Left lung (tissue), 10 donors: ENCODE results near the gene CDH12. TPM values are rescaled to one million over a fixed set of nuclear protein-coding genes. Genes with fewer than 3 reads are reported as not detected.
"Not testable (repeated sequence)": the region's sequence is repeated elsewhere in the genome, so short reads cannot be mapped to it uniquely, and the experiment has no call there.

ENCODE experiments used
- ATAC-seq: fragments of 200-7000 bp; cut with Tn5 transposase; one replicate; pipeline ENCODE4 v1.9.1; 2020; ENCODE audit warnings: moderate library complexity
- DNase-seq, 4 donors: peaks; one replicate each; pipeline ENCODE4 v3.0.0-alpha.2; 2013 to 2020
- H3K27ac ChIP-seq, 2 donors: fragments of 200-600 bp; sonication (generic) in 1 of 2; one replicate each; pipeline versions ENCODE4 v1.5.0 to v1.8.0; 2020 to 2021
- H3K27me3 ChIP-seq, 2 donors: fragments of 200-600 bp; sonication (generic) in 1 of 2; one replicate each; pipeline versions ENCODE4 v1.5.0 to v1.8.0; 2020 to 2021
- H3K36me3 ChIP-seq, 2 donors: fragments of 200-600 bp; sonication (generic) in 1 of 2; one replicate each; pipeline versions ENCODE4 v1.5.0 to v1.8.0; 2020 to 2021
- H3K4me1 ChIP-seq, 2 donors: fragments of 200-600 bp; one replicate each; pipeline ENCODE4 v1.8.0; 2021
- H3K4me3 ChIP-seq, 2 donors: fragments of 200-600 bp; sonication (generic) in 1 of 2; one replicate each; pipeline versions ENCODE4 v1.5.0 to v1.8.0; 2020 to 2021; ENCODE audit warnings: mild to moderate bottlenecking in 1 of 2
- H3K9me3 ChIP-seq, 2 donors: fragments of 200-600 bp; sonication (generic) in 1 of 2; one replicate each; pipeline versions ENCODE4 v1.5.0 to v1.8.0; 2020 to 2021
- intact Hi-C, 2 donors: fragments of 100-400 bp; cut with DNase I; formaldehyde crosslinking; loops; one replicate each; pipeline versions ENCODE4 v1.11.2 to v1.14.2; 2022
- polyA plus RNA-seq, 6 donors: library from polyadenylated mRNA; unstranded; fragments of 120-200 nt; gene quantifications; one replicate each; pipeline ENCODE4 v1.2.1, GENCODE V29; 2013; ENCODE audit not compliant: insufficient read length in 6 of 6
- total RNA-seq, 2 donors: library from RNA; stranded (reverse); fragmentation: NEBNext Ultra II Directional; extraction: Animal tissue kit (Norgen Biotek cat#: 25700); gene quantifications; one replicate each; pipeline ENCODE4 v1.2.1, GENCODE V29; 2021
- TF ChIP-seq, protein P1 (sequence below), 2 donors: fragments of 200-600 bp; sonication (generic) in 1 of 2; IDR thresholded peaks; one replicate each; pipeline versions ENCODE4 v1.5.0 to v1.8.0; 2021; ENCODE audit warnings: antibody characterized with exemption in 2 of 2
- donor health status: DM: no; HTN: yes; CAD: no.
- donor health status: DM: no; HTN: no; CAD: no.

CDH12 gene
- total and polyA plus RNA-seq, 8 donors, result 2.6 to 6.5 (median 5.2) TPM; not detected in 2

DNA sequence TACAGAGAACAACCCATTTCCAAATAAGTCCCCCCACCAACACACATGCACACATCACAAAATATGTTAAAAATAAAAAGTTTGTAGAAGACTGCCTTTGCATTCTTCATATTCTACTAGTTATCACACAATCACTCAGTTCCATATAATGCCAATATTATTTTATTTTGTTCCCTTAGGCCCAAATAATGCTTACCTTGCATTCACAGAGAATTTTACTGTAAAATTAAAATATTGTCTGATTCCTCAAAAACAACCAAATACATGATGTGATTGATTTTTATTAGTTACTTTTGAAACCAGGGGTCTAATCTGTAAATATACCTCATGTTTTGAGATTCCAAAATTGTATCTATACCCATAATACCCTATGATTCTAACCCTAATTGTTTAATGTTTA, 536.9 kb downstream of the CDH12 start:
- TF ChIP-seq, protein P1, sequence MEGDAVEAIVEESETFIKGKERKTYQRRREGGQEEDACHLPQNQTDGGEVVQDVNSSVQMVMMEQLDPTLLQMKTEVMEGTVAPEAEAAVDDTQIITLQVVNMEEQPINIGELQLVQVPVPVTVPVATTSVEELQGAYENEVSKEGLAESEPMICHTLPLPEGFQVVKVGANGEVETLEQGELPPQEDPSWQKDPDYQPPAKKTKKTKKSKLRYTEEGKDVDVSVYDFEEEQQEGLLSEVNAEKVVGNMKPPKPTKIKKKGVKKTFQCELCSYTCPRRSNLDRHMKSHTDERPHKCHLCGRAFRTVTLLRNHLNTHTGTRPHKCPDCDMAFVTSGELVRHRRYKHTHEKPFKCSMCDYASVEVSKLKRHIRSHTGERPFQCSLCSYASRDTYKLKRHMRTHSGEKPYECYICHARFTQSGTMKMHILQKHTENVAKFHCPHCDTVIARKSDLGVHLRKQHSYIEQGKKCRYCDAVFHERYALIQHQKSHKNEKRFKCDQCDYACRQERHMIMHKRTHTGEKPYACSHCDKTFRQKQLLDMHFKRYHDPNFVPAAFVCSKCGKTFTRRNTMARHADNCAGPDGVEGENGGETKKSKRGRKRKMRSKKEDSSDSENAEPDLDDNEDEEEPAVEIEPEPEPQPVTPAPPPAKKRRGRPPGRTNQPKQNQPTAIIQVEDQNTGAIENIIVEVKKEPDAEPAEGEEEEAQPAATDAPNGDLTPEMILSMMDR (IDR thresholded peaks at IDR 0.05), result no peak
- Histone ChIP-seq H3K9me3 (no peaks in the 10 kb centered on the region), H3K27ac (no peak overlapping the region), H3K4me3 (no peak overlapping the region), H3K36me3 (no peaks in the 10 kb centered on the region), H3K4me1 (no peaks in the 10 kb centered on the region), H3K27me3 (no peaks in the 10 kb centered on the region)
- intact Hi-C loops, result no loop called here
- no peak for DNase-seq
- no peak for ATAC-seq

DNA sequence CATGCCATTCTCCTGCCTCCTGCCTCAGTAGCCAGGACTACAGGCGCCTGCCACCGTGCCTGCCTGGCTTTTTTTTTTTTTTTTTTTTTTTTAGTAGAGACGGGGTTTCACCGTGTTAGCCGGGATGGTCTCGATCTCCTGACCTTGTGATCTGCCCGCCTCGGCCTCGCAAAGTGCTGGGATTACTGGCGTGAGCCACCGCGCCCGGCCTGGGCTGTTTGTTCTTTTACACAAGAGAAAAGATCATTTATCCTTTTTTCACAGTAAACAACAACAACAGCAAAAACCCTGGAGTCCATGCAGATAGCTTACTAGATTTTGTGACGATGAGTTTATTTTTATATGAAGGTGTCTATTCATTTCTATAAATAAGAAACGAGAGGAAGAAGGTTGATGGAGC, 538.1 kb downstream of the CDH12 start:
- H3K9me3 ChIP-seq, intact Hi-C loops, H3K4me3 ChIP-seq, H3K4me1 ChIP-seq, H3K27ac ChIP-seq, DNase-seq, H3K36me3 ChIP-seq, ATAC-seq, H3K27me3 ChIP-seq: not testable (repeated sequence)

DNA sequence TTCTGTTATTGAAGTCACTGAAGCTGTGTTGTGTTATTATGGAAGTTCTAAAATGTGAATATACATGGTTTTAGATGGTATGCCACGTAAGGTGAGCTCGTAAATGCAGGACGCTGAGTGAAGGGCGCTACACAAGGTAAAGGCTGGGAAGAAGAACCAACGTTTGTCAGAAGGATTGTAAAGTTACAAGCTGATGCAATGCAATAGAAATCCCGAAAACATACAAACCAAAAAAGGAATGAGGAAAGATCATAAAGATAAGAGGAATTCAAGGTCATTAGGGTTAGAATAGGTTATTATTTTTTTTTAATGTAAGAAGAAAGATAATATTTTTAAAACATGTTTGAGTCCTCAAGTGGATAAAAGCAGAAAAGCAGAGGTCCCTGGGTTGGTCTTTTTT, 538.6 kb downstream of the CDH12 start:
- TF ChIP-seq, protein P1 (IDR thresholded peaks at IDR 0.05), result no peak
- intact Hi-C loops, result no loop called here

DNA sequence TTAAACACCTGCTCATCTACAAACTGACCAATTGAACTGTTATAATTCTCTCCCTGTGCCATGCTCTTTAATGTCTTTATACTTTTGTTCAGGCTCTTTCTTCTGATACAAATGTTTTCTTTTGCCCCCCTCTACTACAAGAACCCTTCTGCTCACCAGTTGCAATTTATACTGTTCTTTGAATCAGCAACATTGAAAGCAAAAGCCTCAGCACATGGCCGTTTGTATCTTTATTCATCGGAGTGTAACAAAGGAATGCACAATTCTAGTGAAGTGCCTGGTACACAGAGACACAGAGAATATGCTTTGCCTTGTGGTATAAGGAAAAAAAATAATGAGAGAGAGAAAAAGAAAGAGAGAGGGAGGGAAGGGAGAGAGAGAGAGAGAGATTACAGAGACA, 547.1 kb downstream of the CDH12 start:
- ATAC-seq (no peak), DNase-seq (no peak)
- TF ChIP-seq, protein P1 (IDR thresholded peaks at IDR 0.05), result no peak
- Histone ChIP-seq H3K27me3 (no peaks in the 10 kb centered on the region), H3K9me3 (no peaks in the 10 kb centered on the region), H3K36me3 (no peaks in the 10 kb centered on the region), H3K27ac (no peak overlapping the region), H3K4me1 (no peaks in the 10 kb centered on the region), H3K4me3 (no peak overlapping the region)
- intact Hi-C loops, result no loop called here

More for the DNA sequence above, 538.6 kb downstream of the CDH12 start:
- no peaks in the 10 kb centered on the region for H3K4me1 ChIP-seq
- no peak overlapping the region for H3K4me3 ChIP-seq
- no peaks in the 10 kb centered on the region for H3K27me3 ChIP-seq
- H3K27ac ChIP-seq, result no peak overlapping the region
- H3K36me3 ChIP-seq, result no peaks in the 10 kb centered on the region
- DNase-seq (no peak), ATAC-seq (no peak)
- H3K9me3 ChIP-seq, result no peaks in the 10 kb centered on the region

DNA sequence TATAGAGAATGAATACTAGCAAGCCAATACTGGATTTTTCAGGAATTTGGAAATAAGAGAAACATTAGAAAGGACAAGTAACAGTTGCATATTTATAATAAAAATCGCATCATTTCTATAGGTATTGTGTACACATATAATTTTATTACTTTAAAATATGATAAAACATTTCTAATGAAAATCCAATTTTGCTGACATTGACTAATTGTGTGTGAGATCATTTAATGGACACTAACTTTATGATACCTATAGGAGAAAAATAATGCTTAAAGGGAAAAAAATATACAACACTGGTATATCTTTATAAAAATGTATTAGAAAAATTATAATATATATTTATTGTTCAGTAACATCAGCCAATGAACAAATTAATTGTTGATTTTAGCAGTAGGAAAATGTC, 557.3 kb downstream of the CDH12 start:
- Histone ChIP-seq H3K4me1 (no peaks in the 10 kb centered on the region), H3K9me3 (peaks cover 0 to 33% of the 10 kb centered on the region in 2 donors), H3K27me3 (no peaks in the 10 kb centered on the region), H3K36me3 (no peaks in the 10 kb centered on the region), H3K27ac (no peak overlapping the region), H3K4me3 (no peak overlapping the region)
- no peak for DNase-seq
- intact Hi-C loops, result no loop called here
- no peak for ATAC-seq
- TF ChIP-seq, protein P1 (IDR thresholded peaks at IDR 0.05), result no peak

DNA sequence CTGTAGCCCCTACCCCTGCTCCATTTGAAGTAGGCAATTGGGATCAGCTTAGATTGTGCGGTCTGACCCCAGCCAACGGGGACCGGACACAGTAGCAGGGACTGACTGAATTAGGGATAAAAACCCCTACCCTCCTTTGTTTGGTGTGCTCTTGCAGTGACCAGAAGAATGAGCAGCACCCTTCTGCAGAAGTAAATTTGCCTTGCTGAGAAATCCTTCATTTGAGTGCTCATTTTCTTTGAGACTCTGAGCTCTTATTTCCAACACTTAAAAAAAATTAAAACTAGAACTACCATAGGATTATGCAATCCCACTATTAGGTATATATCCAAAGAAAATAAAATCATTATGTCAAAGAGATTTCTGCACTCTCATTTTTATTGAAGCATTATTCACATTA, 560.0 kb downstream of the CDH12 start:
- H3K4me1 ChIP-seq, result no peaks in the 10 kb centered on the region
- TF ChIP-seq, protein P1 (IDR thresholded peaks at IDR 0.05), result no peak
- intact Hi-C loops, result no loop called here

More for the DNA sequence above, 560.0 kb downstream of the CDH12 start:
- H3K27ac ChIP-seq, result no peak overlapping the region
- no peak overlapping the region for H3K4me3 ChIP-seq
- H3K27me3 ChIP-seq, result no peaks in the 10 kb centered on the region
- no peak for ATAC-seq
- no peak for DNase-seq
- H3K36me3 ChIP-seq, result no peaks in the 10 kb centered on the region
- H3K9me3 ChIP-seq, result peaks cover 0 to 38% of the 10 kb centered on the region in 2 donors
